Spleen (tissue), 11 donors: ENCODE results near the gene PACS1. TPM values are rescaled to one million over a fixed set of nuclear protein-coding genes. Genes with fewer than 3 reads are reported as not detected.

Experiments used
- DNase-seq: peaks from one replicate; pipeline ENCODE4 v3.0.0-alpha.2; 2020
- H3K27ac ChIP-seq, 8 donors: fragments of 200-600 bp; sonication (generic) in 7 of 8; 1 replicate in 4 of 8; 2 replicates in 4 of 8; pipeline versions ENCODE4 v1.5.0 to v1.8.0; 2016 to 2021; ENCODE audit warnings: inconsistent platforms in 4 of 8, mild to moderate bottlenecking in 4 of 8, moderate library complexity in 1 of 8
- H3K27me3 ChIP-seq, 7 donors: fragments of 200-600 bp; sonication (generic) in 6 of 7; replicated peaks in 1 of 7; 1 replicate in 4 of 7; 2 replicates in 3 of 7; pipeline versions ENCODE4 v1.5.0 to v1.8.0; 2016 to 2021; ENCODE audit warnings: inconsistent platforms in 3 of 7, mild to moderate bottlenecking in 1 of 7
- H3K36me3 ChIP-seq, 6 donors: fragments of 200-600 bp; sonication (generic) in 5 of 6; 1 replicate in 4 of 6; 2 replicates in 2 of 6; pipeline versions ENCODE4 v1.5.0 to v1.8.0; 2016 to 2021; ENCODE audit warnings: inconsistent platforms in 2 of 6
- H3K4me1 ChIP-seq, 6 donors: fragments of 200-600 bp; sonication (generic) in 5 of 6; 1 replicate in 3 of 6; 2 replicates in 3 of 6; pipeline versions ENCODE4 v1.5.0 to v1.8.0; 2016 to 2021; ENCODE audit warnings: inconsistent platforms in 3 of 6
- H3K4me3 ChIP-seq, 8 donors: fragments of 200-600 bp; sonication (generic) in 7 of 8; 1 replicate in 4 of 8; 2 replicates in 4 of 8; pipeline versions ENCODE4 v1.5.0 to v1.8.0; 2016 to 2021; ENCODE audit warnings: inconsistent platforms in 4 of 8, mild to moderate bottlenecking in 4 of 8, moderate library complexity in 2 of 8
- H3K9me3 ChIP-seq, 8 donors: fragments of 200-600 bp; sonication (generic) in 7 of 8; 1 replicate in 4 of 8; 2 replicates in 4 of 8; pipeline versions ENCODE4 v1.5.0 to v1.8.0; 2016 to 2021; ENCODE audit warnings: inconsistent platforms in 4 of 8
- POLR2A ChIP-seq, 3 donors: fragments of 450-650 bp; IDR thresholded peaks; one replicate each; pipeline ENCODE4 v1.5.1; 2017; ENCODE audit warnings: antibody characterized with exemption in 3 of 3, mild to moderate bottlenecking in 1 of 3
- POLR2AphosphoS5 ChIP-seq, 3 donors: sonication (generic); formaldehyde crosslinking; IDR thresholded peaks; one replicate each; pipeline ENCODE4 v1.5.1; 2017; ENCODE audit warnings: antibody characterized with exemption in 3 of 3
- WGBS, 5 donors: extraction: QIAGEN DNeasy Blood & Tissue Kit in 3 of 5; methylation state at CpG; one replicate each; pipeline versions ENCODE4 v1.1.5 to v1.1.7; 2013 to 2018; 5-methylcytosine and 5-hydroxymethylcytosine counted together
- intact Hi-C: fragments of 100-400 bp; cut with DNase I; formaldehyde crosslinking; loops from one replicate; pipeline ENCODE4 v1.15.0; 2023; ENCODE audit warnings: low total_unique reads
- polyA plus RNA-seq, 3 donors: library from polyadenylated mRNA; stranded (reverse); fragments of 200-250 nt; gene quantifications; one replicate each; pipeline ENCODE4 v1.2.1, GENCODE V29; 2013
- total RNA-seq, 7 donors: library from RNA; depleted of rRNA in 3 of 7; stranded (reverse); fragments of >200 nt in 3 of 7; fragmentation: NEBNext Ultra II Directional in 4 of 7; extraction: Animal tissue kit (Norgen Biotek cat#: 25700) in 4 of 7; gene quantifications; one replicate each; pipeline versions ENCODE4 v1.1.0 to v1.2.1, GENCODE V29; 2016 to 2021
- TF ChIP-seq, protein P1 (sequence below), 11 experiments: fragments of 200-600 bp in 7 of 11; fragments of 450-650 bp in 4 of 11; sonication (generic) in 4 of 11; IDR thresholded peaks in 8 of 11; conservative IDR thresholded peaks in 3 of 11; 1 replicate in 7 of 11; 2 replicates in 4 of 11; pipeline versions ENCODE4 v1.4.0 to v1.8.0; 2016 to 2021; ENCODE audit warnings: antibody characterized with exemption in 11 of 11, inconsistent platforms in 4 of 11, mild to moderate bottlenecking in 1 of 11
- donor health status: healthy with polysubstance abuse.
- donor health status: DM: no; HTN: no; CAD: no; lungs with moderate emphysema.
- donor health status: DM: no; HTN: no; CAD: no.
- donor health status: Bipolar disorder and iron deficiency.
- donor health status: healthy.
- donor health status: DM: no; HTN: no; CAD: no.
- donor health status: DM: yes; HTN: yes; CAD: no.

PACS1 gene
- total and polyA plus RNA-seq, 10 donors = 20.6 to 126 (median 98.8) TPM

GRCh38 chr11:66133216-66133775, 63.2 kb downstream of the PACS1 start:
- Histone ChIP-seq H3K27ac (no peak overlapping the region), H3K36me3 (no peaks in the 10 kb centered on the region), H3K9me3 (no peaks in the 10 kb centered on the region), H3K4me3 (no peak overlapping the region), H3K4me1 (peaks cover 6 to 100% (median 50%) of the 10 kb centered on the region in 6 donors), H3K27me3 (no peaks in the 10 kb centered on the region)
- TF ChIP-seq POLR2AphosphoS5 (IDR thresholded peaks at IDR 0.05) (no peak), POLR2A (IDR thresholded peaks at IDR 0.05) (no peak)
- TF ChIP-seq, protein P1, sequence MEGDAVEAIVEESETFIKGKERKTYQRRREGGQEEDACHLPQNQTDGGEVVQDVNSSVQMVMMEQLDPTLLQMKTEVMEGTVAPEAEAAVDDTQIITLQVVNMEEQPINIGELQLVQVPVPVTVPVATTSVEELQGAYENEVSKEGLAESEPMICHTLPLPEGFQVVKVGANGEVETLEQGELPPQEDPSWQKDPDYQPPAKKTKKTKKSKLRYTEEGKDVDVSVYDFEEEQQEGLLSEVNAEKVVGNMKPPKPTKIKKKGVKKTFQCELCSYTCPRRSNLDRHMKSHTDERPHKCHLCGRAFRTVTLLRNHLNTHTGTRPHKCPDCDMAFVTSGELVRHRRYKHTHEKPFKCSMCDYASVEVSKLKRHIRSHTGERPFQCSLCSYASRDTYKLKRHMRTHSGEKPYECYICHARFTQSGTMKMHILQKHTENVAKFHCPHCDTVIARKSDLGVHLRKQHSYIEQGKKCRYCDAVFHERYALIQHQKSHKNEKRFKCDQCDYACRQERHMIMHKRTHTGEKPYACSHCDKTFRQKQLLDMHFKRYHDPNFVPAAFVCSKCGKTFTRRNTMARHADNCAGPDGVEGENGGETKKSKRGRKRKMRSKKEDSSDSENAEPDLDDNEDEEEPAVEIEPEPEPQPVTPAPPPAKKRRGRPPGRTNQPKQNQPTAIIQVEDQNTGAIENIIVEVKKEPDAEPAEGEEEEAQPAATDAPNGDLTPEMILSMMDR (IDR thresholded peaks at IDR 0.05 in 8 of 11, conservative IDR thresholded peaks at IDR 0.05 in 3 of 11) = no peak
- 79 to 86% (median 81%) methylated on average over 6 of the region's 6 CpGs for WGBS, 5 donors
- DNase-seq = no peak
- intact Hi-C loops = loop anchor here (10.0 kb wide), 1 partner anchor 68 kb away; no protein-coding TSS in a partner anchor

GRCh38 chr11:66136752-66137123, 66.7 kb downstream of the PACS1 start:
- TF ChIP-seq POLR2A (IDR thresholded peaks at IDR 0.05) (no peak), POLR2AphosphoS5 (IDR thresholded peaks at IDR 0.05) (no peak)
- TF ChIP-seq, protein P1 (IDR thresholded peaks at IDR 0.05 in 8 of 11, conservative IDR thresholded peaks at IDR 0.05 in 3 of 11) = no peak
- Histone ChIP-seq H3K4me3 (no peak overlapping the region), H3K36me3 (no peaks in the 10 kb centered on the region), H3K9me3 (no peaks in the 10 kb centered on the region), H3K27me3 (no peaks in the 10 kb centered on the region), H3K4me1 (peaks cover 6 to 94% (median 49%) of the 10 kb centered on the region in 6 donors), H3K27ac (peak overlapping the region in 7 of 8 donors; percentile 1 to 54 (median 32))
- no peak for DNase-seq
- WGBS, 5 donors = 57 to 74% (median 65%) methylated on average over 5 of the region's 5 CpGs
- intact Hi-C loops = loop anchor here (10.0 kb wide), 1 partner anchor 72 kb away; no protein-coding TSS in a partner anchor

DNA sequence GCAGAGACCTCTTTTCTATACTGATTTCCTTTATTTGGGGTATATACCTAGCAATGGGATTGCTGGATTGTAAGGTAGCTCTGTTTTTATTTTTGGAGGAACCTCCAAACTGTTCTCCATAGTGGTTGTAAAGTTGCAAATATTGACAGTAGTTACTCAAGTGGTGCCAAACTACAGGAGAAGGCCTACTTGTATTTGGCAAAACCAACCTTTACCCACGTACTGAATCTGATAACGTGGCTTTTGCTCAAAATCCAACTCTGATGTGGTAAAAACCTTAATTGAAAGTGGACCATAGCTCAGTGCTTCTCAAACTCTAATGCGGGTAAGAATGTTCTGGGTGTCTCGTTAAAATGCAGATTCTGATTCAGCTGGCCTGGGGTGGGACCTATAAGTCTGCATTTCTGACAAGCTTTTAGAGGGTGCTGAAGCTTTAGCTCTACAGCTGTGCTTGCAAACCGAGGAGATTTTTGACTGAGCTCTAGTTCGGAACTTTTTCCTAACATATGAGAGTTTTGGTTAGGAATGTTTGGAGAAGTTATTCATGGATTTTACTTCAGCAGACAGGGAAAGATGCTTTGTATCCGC, 69.8 kb downstream of the PACS1 start:
- Histone ChIP-seq H3K9me3 (no peaks in the 10 kb centered on the region), H3K36me3 (no peaks in the 10 kb centered on the region), H3K27me3 (no peaks in the 10 kb centered on the region), H3K4me1 (peaks cover 17 to 94% (median 37%) of the 10 kb centered on the region in 6 donors), H3K4me3 (no peak overlapping the region), H3K27ac (no peak overlapping the region)
- TF ChIP-seq, protein P1 (IDR thresholded peaks at IDR 0.05 in 8 of 11, conservative IDR thresholded peaks at IDR 0.05 in 3 of 11) = no peak
- TF ChIP-seq POLR2AphosphoS5 (IDR thresholded peaks at IDR 0.05) (no peak), POLR2A (IDR thresholded peaks at IDR 0.05) (no peak)
- intact Hi-C loops = loop anchor here (10.0 kb wide), 1 partner anchor 75 kb away; no protein-coding TSS in a partner anchor
- WGBS, 5 donors = 90 to 94% (median 91%) methylated on average over 7 of the region's 7 CpGs
- no peak for DNase-seq
